HEK293 (cell line): ENCODE measurements around the gene PHRF1.

Source experiments
- CTCF ChIA-PET: fragments of 350-600 bp; formaldehyde crosslinking; extraction: SDS; loops from one replicate; lab custom pipeline; 2021; ENCODE audit warnings: antibody characterized with exemption; lab: Yijun Ruan, JAX
- POLR2A ChIA-PET: fragments of 300-600 bp; formaldehyde crosslinking; extraction: SDS; loops from one replicate; lab custom pipeline; 2020; ENCODE audit warnings: antibody characterized with exemption, inconsistent platforms; lab: Yijun Ruan, JAX
- H3K27ac ChIP-seq: fragments of 200-500 bp; sonication (Bioruptor generic); 2 replicates; pipeline ENCODE4 v1.5.1; 2014; ENCODE audit warnings: low read depth, low read length, control low read depth, inconsistent platforms; ENCODE audit errors: extremely low read depth
- H3K36me3 ChIP-seq, 2 experiments: fragments of 200-500 bp in 1 of 2; sonication (Bioruptor generic) in 1 of 2; 1 replicate in 1 of 2; 2 replicates in 1 of 2; pipeline ENCODE4 v1.5.1; 2014 to 2017; ENCODE audit warnings: inconsistent platforms in 2 of 2, low read length in 2 of 2; ENCODE audit not compliant: control insufficient read depth in 2 of 2, insufficient read depth in 1 of 2
- H3K4me1 ChIP-seq: fragments of 200-500 bp; sonication (Bioruptor generic); 2 replicates; pipeline ENCODE4 v1.5.1; 2014; ENCODE audit warnings: mild to moderate bottlenecking, low read length, inconsistent platforms; ENCODE audit not compliant: control insufficient read depth, insufficient read depth
- H3K4me3 ChIP-seq: 2 replicates; pipeline ENCODE4 v1.5.1; 2011; ENCODE audit warnings: low read depth, mild to moderate bottlenecking, control low read depth, low read length, moderate library complexity
- H3K9me3 ChIP-seq: fragments of 200-500 bp; sonication (Bioruptor generic); 2 replicates; pipeline ENCODE4 v1.5.1; 2014; ENCODE audit warnings: low read depth, low read length, inconsistent platforms; ENCODE audit not compliant: control insufficient read depth, insufficient read depth
- GLIS1 ChIP-seq: fragments of 450-650 bp; formaldehyde crosslinking; IDR thresholded peaks from 2 replicates; pipeline ENCODE4 v1.5.1; 2016; ENCODE audit warnings: missing biosample characterization, missing genetic modification characterization
- HOXA7 ChIP-seq: sonication (generic); formaldehyde crosslinking; IDR thresholded peaks from 2 replicates; pipeline ENCODE4 v1.8.1; 2022; ENCODE audit warnings: missing genetic modification reagents, borderline replicate concordance
- KLF1 ChIP-seq: fragments of 450-650 bp; formaldehyde crosslinking; IDR thresholded peaks from 2 replicates; pipeline ENCODE4 v1.5.1; 2016; ENCODE audit warnings: missing biosample characterization, missing genetic modification characterization
- KLF8 ChIP-seq: fragments of 450-650 bp; formaldehyde crosslinking; IDR thresholded peaks from 2 replicates; pipeline ENCODE4 v1.5.1; 2016; ENCODE audit warnings: missing biosample characterization, missing genetic modification characterization
- REPIN1 ChIP-seq: fragments of 450-650 bp; formaldehyde crosslinking; IDR thresholded peaks from 2 replicates; pipeline ENCODE4 v1.5.1; 2017; ENCODE audit warnings: missing biosample characterization, missing genetic modification characterization, low read depth
- SCRT2 ChIP-seq: fragments of 450-650 bp; formaldehyde crosslinking; IDR thresholded peaks from 2 replicates; pipeline ENCODE4 v1.5.1; 2016; ENCODE audit warnings: missing biosample characterization, missing genetic modification characterization
- SP2 ChIP-seq: fragments of 450-650 bp; formaldehyde crosslinking; IDR thresholded peaks from 2 replicates; pipeline ENCODE4 v1.5.1; 2016; ENCODE audit warnings: missing biosample characterization, missing genetic modification characterization
- ZIC2 ChIP-seq: fragments of 450-650 bp; formaldehyde crosslinking; IDR thresholded peaks from 2 replicates; pipeline ENCODE4 v1.5.1; 2016; ENCODE audit warnings: missing biosample characterization, missing genetic modification characterization
- ZNF2 ChIP-seq: fragments of 450-650 bp; formaldehyde crosslinking; IDR thresholded peaks from 2 replicates; pipeline ENCODE4 v1.5.1; 2016; ENCODE audit warnings: missing biosample characterization, missing genetic modification characterization
- ZNF341 ChIP-seq: fragments of 450-650 bp; formaldehyde crosslinking; IDR thresholded peaks from 2 replicates; pipeline ENCODE4; 2016; ENCODE audit warnings: low read depth, missing biosample characterization, missing genetic modification characterization
- ZNF629 ChIP-seq: fragments of 450-650 bp; formaldehyde crosslinking; IDR thresholded peaks from 2 replicates; pipeline ENCODE4 v1.5.1; 2017; ENCODE audit warnings: missing biosample characterization, missing genetic modification characterization
- TF ChIP-seq, protein P1 (sequence below): fragments of 450-650 bp; formaldehyde crosslinking; IDR thresholded peaks from 2 replicates; pipeline ENCODE4 v1.5.1; 2016; ENCODE audit warnings: missing biosample characterization, missing genetic modification characterization
- TF ChIP-seq, protein P2 (sequence below): fragments of 450-650 bp; formaldehyde crosslinking; IDR thresholded peaks from 2 replicates; pipeline ENCODE4 v1.5.1; 2016; ENCODE audit warnings: missing biosample characterization, missing genetic modification characterization, low read depth

Gene PHRF1

DNA sequence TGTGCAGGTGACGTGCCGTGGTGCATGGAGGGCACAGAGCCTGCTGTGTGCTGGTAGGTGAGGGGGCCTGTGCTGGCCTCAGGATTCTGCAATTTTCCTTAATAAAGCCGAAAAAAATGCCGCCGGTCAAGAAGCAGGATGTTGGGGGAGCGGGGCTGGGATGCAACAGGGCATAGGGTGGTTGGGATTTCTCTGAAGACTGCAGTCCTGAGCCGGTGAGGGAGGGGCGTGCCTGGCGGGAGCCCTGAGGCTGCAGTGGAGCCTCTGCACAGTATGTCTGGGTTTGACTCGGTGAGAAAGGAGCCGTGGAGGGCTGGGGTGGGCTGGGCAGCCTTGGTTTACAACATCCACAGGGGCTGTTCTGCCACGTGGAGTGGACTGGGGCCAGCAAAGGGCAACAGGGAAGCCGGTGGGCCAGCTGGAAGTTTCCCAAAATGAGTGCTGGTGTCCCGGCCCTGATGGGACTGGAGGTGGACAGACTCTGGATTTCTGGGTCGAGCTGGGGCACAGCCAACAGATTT is 47.1 kb downstream of the PHRF1 start:
- H3K9me3 ChIP-seq = no peaks in the 10 kb centered on the region
- ChIA-PET CTCF (interaction anchor here (1.0 kb wide), 1 partner anchor 100 kb away, joined by 4 read pairs; no protein-coding TSS in a partner anchor), POLR2A (interaction anchor here (0.6 kb wide), 1 partner anchor 52 kb away, joined by 3 read pairs; no protein-coding TSS in a partner anchor)
- no peak overlapping the region for H3K4me3 ChIP-seq
- no peak overlapping the region for H3K27ac ChIP-seq
- peaks cover 0 to 6% of the 10 kb centered on the region in 2 experiments; a peak in 1 of 3 replicates for H3K36me3 ChIP-seq
- peak; percentile 71 for TF ChIP-seq SCRT2 (tag by site-specific recombination)
- TF ChIP-seq HOXA7 = no peak
- no peaks in the 10 kb centered on the region for H3K4me1 ChIP-seq

DNA sequence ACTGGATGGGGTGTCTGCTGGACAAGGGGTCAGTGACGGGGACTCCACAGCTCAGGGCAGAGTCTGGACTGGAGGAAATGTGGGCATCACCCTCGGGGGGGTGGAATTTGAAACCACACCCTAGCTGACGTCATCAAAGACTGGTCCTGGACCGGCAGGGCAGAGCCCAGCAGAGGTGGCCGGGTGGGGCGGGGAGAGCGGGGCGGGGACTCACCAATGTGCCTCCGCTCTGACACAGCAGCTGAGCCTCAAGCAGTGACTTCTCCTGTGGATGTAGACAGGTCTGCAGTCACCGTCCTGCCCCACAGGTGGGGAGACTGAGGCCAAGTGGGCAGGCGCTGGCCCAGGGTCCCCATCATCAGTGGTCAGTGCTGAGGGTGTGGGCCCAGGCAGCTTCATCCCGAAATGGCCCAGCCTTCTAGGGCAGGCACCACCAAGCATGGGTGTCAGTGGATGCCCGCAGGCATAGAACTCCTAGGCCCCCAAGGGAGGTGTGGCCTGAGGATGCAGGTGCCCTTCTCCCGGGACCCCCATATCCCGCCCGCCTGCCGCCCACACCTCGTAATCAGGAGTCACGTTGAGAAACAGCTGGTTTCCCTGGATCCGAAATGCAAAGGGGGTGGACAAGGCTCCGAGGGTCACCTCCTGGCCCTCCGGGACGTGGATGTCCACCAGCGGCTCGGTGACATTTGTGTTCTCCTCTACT is 47.9 kb downstream of the PHRF1 start:
- POLR2A ChIA-PET = no interaction called here
- H3K27ac ChIP-seq = no peak overlapping the region
- CTCF ChIA-PET = interaction anchor here (1.0 kb wide), 1 partner anchor 99 kb away, joined by 4 read pairs; no protein-coding TSS in a partner anchor
- peaks cover 0 to 3% of the 10 kb centered on the region in 2 experiments; a peak in 1 of 3 replicates for H3K36me3 ChIP-seq
- no peak for TF ChIP-seq ZNF2
- peak; percentile 29; the same call in 1 of the 2 replicates for TF ChIP-seq GLIS1
- TF ChIP-seq KLF8 (tag by site-specific recombination) = no peak
- TF ChIP-seq, protein P1, sequence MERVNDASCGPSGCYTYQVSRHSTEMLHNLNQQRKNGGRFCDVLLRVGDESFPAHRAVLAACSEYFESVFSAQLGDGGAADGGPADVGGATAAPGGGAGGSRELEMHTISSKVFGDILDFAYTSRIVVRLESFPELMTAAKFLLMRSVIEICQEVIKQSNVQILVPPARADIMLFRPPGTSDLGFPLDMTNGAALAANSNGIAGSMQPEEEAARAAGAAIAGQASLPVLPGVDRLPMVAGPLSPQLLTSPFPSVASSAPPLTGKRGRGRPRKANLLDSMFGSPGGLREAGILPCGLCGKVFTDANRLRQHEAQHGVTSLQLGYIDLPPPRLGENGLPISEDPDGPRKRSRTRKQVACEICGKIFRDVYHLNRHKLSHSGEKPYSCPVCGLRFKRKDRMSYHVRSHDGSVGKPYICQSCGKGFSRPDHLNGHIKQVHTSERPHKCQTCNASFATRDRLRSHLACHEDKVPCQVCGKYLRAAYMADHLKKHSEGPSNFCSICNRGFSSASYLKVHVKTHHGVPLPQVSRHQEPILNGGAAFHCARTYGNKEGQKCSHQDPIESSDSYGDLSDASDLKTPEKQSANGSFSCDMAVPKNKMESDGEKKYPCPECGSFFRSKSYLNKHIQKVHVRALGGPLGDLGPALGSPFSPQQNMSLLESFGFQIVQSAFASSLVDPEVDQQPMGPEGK (tag by site-specific recombination) = 0 out of 2 replicates have a peak, but pooled peaks have one; percentile 30
- 0 out of 2 replicates have a peak, but pooled peaks have one; percentile 12 for TF ChIP-seq ZNF629 (tag by site-specific recombination)
- TF ChIP-seq, protein P2, sequence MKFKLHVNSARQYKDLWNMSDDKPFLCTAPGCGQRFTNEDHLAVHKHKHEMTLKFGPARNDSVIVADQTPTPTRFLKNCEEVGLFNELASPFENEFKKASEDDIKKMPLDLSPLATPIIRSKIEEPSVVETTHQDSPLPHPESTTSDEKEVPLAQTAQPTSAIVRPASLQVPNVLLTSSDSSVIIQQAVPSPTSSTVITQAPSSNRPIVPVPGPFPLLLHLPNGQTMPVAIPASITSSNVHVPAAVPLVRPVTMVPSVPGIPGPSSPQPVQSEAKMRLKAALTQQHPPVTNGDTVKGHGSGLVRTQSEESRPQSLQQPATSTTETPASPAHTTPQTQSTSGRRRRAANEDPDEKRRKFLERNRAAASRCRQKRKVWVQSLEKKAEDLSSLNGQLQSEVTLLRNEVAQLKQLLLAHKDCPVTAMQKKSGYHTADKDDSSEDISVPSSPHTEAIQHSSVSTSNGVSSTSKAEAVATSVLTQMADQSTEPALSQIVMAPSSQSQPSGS = peak; percentile 71
- no peak for TF ChIP-seq REPIN1
- peak; percentile 6; the same call in 1 of the 2 replicates for TF ChIP-seq SP2 (tag by site-specific recombination)
- TF ChIP-seq KLF1 (tag by site-specific recombination) = peak; percentile 81
- H3K9me3 ChIP-seq = no peaks in the 10 kb centered on the region
- no peak overlapping the region for H3K4me3 ChIP-seq
- H3K4me1 ChIP-seq = no peaks in the 10 kb centered on the region

DNA sequence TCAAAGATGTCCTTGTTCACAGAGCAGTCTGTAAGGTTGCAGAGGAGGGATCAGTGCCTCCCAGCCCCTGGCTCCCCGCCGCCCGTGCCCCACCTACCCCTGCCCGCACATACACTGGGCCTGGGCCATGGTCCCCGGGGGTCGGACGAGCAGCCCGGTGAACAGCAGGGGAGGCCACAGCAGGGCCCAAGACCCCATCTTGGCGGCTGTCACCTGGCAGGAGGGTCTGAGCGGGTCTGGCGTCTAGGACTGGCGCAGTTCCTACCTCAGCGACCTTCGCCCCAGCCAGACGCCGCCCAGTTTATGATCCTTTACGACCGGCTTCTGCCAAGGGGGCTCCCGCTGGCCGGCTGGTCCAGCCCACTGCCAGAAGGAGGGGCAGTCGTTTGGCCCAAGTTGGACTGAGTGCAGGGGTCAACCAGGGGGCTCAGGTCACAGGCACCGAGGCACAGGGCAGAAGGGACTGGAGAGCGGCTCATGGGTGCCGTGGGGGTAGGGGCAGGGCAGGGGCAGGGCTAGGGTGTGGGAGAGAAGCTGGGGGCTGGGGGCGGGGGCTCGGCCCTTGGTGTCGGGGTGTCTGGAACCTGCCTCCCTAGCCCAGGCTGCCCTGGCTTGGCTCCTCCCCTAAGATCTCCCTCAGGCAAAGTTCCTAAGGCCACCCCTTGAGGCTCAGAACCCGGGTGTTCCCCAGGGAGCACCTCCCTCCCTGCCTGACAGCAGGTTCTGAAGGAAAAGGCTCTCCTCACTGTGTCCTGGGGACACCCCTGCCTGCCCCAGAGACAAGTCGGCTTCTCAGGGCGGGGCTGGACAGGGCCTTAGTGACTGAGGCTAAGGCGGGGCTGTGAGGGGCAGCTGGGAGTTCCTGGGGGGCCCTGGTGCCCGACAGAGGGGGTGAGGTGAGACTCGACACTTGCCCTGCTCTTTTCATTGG is 48.7 kb downstream of the PHRF1 start, which contains the start of gene CDHR5:
TSS of gene CDHR5 (minus strand) at position 251 of the 931 bp plus-strand sequence. CDS start at position 198, 53 bp downstream.
- TF ChIP-seq ZIC2 (tag by site-specific recombination) (no peak), ZNF341 (tag by site-specific recombination) (0 out of 2 replicates have a peak, but pooled peaks have one; percentile 11)
- TF ChIP-seq, all 188 proteins: peak for 1
- no peaks in the 10 kb centered on the region for H3K9me3 ChIP-seq
- ChIA-PET POLR2A (no interaction called here), CTCF (interaction anchor here (1.0 kb wide), 1 partner anchor 98 kb away, joined by 4 read pairs; no protein-coding TSS in a partner anchor)
- no peak within 1 kb of the TSS for H3K27ac ChIP-seq
- H3K36me3 ChIP-seq = peaks cover 0 to 3% of the 10 kb centered on the region in 2 experiments; a peak in 1 of 3 replicates
- H3K4me3 ChIP-seq = no peak within 1 kb of the TSS
- H3K4me1 ChIP-seq = no peaks in the 10 kb centered on the region
